CD4-positive, alpha-beta T cell treated with Interleukin-15 for 4 hours (primary cell): Measurements from ENCODE around the gene SBSN.

Experiments
- DNase-seq: peaks from one replicate; pipeline ENCODE4 v3.0.0-alpha.2; 2020; ENCODE audit warnings: low spot score

The SBSN gene

DNA sequence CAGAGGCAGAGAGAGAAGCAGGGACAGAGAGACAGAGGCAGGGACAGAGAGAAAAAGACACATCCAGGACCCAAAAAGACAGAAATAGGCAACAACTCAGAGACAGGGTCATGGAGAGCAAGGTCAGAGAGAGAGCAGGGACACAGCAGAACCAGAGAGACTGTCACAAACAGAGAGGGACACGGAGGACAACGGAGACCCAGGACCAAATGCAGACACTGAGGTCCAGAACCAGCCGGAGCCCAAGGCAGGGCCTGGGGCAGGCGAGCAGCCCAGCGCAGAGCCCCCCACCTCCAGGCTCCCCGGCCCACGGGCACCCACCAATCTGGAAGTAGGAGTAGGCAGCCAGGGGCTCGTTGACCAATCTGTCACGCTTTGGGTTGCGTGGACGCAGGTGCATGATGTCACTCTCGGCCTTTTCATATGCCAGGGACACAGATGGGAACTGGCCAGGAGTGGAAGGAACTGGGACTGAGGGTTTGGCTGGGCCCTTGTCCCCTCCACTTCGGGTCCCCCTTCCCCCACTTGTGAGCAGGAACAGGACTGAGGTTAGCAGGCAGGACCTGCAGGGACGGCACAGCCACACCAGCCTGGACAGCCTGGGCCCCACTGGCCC is 25.4 kb upstream of the SBSN start:
- DNase-seq, result no peak

DNA sequence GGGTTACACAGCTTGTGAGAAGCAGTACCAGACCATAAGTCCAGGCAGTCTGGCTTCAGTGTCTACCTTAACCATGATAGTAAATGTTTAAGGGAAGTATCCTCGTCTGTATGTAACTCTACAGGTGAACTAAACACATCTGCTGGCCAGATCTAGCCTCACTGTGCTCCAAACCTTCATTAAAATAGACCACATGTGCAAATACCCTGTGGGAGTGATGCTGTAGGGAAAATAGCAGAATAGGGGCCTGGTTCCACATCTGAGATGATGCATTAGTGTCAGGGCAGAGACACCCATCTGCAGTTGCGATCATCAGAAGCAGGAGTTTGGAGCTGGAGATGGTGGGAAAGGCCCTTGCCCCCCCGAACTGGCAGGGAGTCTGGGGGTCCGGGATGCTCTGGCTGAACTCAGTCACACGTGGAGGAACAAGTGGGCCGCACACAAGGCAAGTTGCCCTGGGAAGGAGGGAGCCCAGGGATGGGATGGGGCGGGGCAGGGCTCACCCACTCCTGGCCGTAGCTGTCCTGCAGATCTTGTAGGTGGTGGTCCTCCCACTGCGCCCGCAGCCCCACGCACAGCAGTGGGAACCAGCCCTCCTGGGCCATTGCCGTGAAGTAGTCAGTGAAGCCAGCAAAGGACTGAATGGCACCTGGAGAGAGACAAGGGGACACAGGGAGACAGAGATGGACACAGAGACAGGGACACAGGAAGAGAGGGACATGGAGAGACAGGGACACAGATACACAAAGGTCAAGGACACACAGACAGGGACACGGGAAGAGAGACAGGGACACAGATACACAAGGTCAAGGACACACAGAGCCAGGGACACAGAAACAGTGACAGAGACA is 24.6 kb upstream of the SBSN start:
- no peak for DNase-seq

DNA sequence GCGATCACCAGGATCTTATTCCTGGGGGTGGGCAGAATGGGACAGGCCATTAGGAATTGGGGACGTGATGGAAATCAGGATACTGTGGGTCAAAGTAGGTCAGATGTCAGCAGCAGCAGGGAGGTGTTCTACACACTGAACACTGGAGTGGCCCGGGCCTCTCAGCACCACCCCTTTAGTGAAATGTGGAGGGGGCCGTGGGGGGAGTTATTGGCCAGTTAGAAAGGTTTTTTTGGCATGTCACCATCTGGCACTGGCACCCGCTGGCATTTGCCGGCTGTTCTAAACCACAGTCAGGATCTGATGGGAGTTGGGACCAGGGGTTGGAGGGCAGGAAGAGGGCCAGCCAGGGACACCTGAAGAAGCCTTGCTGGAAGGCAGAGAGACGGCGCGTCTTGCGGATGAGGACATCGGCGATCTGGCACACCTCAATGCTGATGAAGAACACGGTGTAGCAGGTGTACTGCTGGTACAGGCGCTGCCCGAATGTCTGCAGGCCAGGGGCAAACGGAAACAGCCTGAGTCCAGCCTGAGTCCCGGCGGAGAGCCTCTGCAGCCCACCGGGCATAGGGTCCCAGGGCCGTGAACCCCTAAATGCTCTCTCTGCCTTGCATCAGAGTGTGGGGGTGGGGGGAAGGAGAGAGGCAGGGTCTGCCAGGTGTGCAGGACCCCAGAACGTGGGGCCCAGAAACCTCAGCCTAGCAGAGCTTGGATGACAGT is 23.1 kb upstream of the SBSN start:
- no peak for DNase-seq

DNA sequence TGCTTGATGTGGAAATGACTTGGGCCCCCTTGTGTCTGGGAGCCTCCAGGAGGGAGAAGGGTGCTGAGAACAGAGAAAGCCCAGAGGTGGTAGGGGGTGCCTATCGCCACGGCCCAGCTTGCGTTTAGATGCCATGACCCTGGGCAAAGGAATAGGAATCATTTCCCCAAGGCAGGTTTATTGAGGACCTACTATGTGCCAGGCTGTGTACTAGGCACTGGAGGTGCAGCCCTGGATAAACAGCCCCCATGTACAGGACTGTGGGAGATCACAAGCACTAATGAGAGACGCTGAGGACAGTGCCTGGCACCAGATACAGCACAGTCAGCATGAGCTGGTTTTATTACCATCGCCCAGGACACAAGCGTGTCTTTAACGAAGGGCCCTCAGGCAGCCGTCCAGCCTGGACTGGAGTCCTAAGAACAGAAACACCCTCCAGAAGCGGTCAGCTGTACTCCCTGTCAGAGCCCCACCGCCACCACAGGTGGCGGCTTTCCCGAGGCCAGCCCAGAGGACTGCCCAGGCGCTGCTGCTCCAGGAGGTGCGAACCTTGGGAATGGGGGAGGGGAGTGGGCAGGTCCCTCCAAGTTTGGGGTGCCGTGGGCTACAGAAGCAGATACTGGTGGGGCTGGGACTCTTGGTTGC is 21.9 kb upstream of the SBSN start:
- no peak for DNase-seq

- peak; percentile 63 for DNase-seq
Observed at GRCh38 chr19:35549174-35549788, 21.2 kb upstream of the SBSN start.

DNA sequence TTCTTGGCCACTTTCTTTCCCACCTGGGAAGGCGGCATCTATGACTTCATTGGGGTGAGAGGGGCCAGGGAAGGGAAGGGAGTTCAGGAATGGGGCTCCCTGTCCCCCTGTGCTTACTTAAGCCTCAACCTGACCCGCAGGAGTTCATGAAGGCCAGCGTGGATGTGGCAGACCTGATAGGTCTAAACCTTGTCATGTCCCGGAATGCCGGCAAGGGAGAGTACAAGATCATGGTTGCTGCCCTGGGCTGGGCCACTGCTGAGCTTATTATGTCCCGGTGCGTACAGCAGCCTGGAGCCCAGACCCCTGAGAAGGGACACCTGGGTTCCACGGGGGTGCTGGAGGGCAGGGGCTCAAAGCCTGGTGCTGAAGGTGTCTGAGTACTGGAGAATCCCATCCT is 18.4 kb upstream of the SBSN start:
- DNase-seq, result no peak

- peak; percentile 33 for DNase-seq
Observed at GRCh38 chr19:35545855-35546381, 17.8 kb upstream of the SBSN start.

- DNase-seq, result peak; percentile 78
Observed at GRCh38 chr19:35545001-35545854, 17.1 kb upstream of the SBSN start, which contains the start of gene TMEM147. Gene TMEM147 (plus strand): TSS chr19:35545626. CDS start chr19:35545740, 114 bp downstream.

- DNase-seq, result no peak
Observed at GRCh38 chr19:35544110-35544802, 16.1 kb upstream of the SBSN start.

GRCh38 chr19:35543280-35544109 is 15.4 kb upstream of the SBSN start:
- DNase-seq, result no peak

DNA sequence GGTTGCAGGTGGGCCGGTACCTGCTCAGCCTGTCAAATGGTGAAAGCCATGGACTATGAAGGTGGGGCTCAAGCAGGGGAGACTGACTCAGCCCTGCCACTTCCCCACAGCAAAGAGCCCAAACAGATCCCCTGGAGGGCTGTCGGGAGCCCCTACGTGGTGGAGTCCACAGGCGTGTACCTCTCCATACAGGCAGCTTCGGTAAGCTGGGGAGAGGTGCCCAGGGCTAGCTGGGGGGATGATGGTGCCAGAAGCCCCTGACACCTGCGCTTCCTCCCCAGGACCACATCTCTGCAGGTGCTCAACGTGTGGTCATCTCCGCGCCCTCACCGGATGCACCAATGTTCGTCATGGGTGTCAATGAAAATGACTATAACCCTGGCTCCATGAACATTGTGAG is 14.1 kb upstream of the SBSN start:
- no peak for DNase-seq

GRCh38 chr19:35540356-35540927 is 12.3 kb upstream of the SBSN start:
- no peak for DNase-seq

GRCh38 chr19:35539850-35540249 is 11.7 kb upstream of the SBSN start:
- DNase-seq, result no peak

DNA sequence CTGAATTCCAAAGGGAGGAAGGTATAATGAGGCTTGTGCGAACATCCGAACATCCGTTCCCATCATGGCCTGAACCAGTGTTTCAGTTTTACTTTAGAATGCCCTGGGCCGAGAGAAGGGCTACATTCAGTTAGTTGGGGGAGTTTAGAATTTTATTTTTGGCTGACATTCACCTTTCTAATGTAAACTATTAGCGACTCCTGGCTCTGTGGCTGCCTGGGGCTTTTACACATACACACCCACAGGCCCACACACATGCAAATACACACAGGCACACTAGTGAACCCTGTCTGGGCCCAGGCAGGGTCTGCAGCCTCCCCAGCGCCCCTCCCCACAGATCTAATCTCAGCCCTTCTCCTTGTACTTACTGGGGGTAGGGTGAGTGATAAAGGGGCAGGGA is 11.2 kb upstream of the SBSN start:
- no peak for DNase-seq

- no peak for DNase-seq
Observed at GRCh38 chr19:35534803-35535480, 6.8 kb upstream of the SBSN start.

- peak; percentile 8 for DNase-seq
Observed at GRCh38 chr19:35533822-35534392, 5.8 kb upstream of the SBSN start.

DNA sequence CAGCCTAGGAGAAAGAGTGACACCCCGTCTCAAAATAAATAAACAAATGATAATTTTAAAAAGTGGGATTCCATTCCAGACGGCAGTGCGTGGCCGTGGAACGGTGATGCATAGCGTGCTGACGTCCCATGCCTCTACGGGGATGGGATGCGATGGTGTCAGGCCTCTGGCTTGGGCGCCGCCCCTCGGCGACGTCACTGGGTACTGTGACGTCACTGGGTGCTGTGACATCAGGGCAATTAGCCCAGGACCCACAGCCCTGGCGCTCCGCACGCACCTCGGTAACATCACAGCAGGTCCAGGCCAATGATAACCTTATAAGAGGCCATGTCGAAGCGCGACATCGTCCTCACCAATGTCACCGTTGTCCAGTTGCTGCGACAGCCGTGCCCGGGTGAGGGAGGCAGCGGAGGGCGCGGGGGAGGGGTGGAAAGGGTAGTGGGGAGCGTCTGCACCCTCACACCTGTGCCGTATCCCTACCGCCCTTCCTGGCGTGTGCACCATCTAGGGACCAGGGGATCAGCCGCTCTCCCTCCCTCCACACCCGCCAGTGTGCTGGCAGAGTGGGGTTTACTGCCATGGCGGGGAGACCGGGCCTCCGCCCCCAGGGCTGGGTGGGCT is 5.2 kb upstream of the SBSN start, which contains the start of gene GAPDHS:
Gene GAPDHS, plus strand, starts transcription at position 256 of the 621 bp plus-strand sequence. Its CDS starts 72 bp downstream, at position 328.
- DNase-seq, result no peak
